Lower leg skin (tissue), 3 donors: ENCODE measurements around the gene SORBS2.

Experiments
- CTCF ChIP-seq, 3 donors: fragments of 450-650 bp; IDR thresholded peaks; one replicate each; pipeline ENCODE4 v1.5.1; 2016; ENCODE audit warnings: antibody characterized with exemption in 3 of 3, mild to moderate bottlenecking in 3 of 3, moderate library complexity in 2 of 3
- POLR2A ChIP-seq, 2 donors: fragments of 450-650 bp; IDR thresholded peaks; one replicate each; pipeline ENCODE4 v1.6.1; 2016 to 2017; ENCODE audit warnings: antibody characterized with exemption in 2 of 2, mild to moderate bottlenecking in 1 of 2, moderate library complexity in 1 of 2

GRCh38 chr4:185592438-185592837 lies 219.6 kb downstream of the SORBS2 start:
- no peak for TF ChIP-seq CTCF (IDR thresholded peaks at IDR 0.05)
- no peak for TF ChIP-seq POLR2A (IDR thresholded peaks at IDR 0.05)
